ENCODE measurements around the gene MT1M.

GRCh38 chr16:56647641-56648431 is 15.4 kb downstream of the MT1M start:
- TF ChIP-seq, protein P1, sequence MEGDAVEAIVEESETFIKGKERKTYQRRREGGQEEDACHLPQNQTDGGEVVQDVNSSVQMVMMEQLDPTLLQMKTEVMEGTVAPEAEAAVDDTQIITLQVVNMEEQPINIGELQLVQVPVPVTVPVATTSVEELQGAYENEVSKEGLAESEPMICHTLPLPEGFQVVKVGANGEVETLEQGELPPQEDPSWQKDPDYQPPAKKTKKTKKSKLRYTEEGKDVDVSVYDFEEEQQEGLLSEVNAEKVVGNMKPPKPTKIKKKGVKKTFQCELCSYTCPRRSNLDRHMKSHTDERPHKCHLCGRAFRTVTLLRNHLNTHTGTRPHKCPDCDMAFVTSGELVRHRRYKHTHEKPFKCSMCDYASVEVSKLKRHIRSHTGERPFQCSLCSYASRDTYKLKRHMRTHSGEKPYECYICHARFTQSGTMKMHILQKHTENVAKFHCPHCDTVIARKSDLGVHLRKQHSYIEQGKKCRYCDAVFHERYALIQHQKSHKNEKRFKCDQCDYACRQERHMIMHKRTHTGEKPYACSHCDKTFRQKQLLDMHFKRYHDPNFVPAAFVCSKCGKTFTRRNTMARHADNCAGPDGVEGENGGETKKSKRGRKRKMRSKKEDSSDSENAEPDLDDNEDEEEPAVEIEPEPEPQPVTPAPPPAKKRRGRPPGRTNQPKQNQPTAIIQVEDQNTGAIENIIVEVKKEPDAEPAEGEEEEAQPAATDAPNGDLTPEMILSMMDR (conservative IDR thresholded peaks at IDR 0.05; ENCODE audit: low read depth in 2 of 2): peak in 1 of 2 experiments; percentile 57; a peak in 2 of 4 replicates
- TF ChIP-seq POLR2AphosphoS5 (IDR thresholded peaks at IDR 0.05; ENCODE audit: low read depth): no peak
- TF ChIP-seq EZH2phosphoT487 (IDR thresholded peaks at IDR 0.05; ENCODE audit: unreplicated experiment): no peak
- TF ChIP-seq CREB1 (CRISPR knock-in tag; IDR thresholded peaks at IDR 0.05; ENCODE audit: low read depth): no peak
- TF ChIP-seq JUNB (IDR thresholded peaks at IDR 0.05; ENCODE audit: unreplicated experiment): no peak
- no peak for TF ChIP-seq NANOG (IDR thresholded peaks at IDR 0.05; ENCODE audit: borderline replicate concordance)
- TF ChIP-seq EZH2 (IDR thresholded peaks at IDR 0.05; ENCODE audit: low read depth, unreplicated experiment): no peak
- no peak for TF ChIP-seq ZNF114 (CRISPR knock-in tag; IDR thresholded peaks at IDR 0.05)
- TF ChIP-seq, protein P2, sequence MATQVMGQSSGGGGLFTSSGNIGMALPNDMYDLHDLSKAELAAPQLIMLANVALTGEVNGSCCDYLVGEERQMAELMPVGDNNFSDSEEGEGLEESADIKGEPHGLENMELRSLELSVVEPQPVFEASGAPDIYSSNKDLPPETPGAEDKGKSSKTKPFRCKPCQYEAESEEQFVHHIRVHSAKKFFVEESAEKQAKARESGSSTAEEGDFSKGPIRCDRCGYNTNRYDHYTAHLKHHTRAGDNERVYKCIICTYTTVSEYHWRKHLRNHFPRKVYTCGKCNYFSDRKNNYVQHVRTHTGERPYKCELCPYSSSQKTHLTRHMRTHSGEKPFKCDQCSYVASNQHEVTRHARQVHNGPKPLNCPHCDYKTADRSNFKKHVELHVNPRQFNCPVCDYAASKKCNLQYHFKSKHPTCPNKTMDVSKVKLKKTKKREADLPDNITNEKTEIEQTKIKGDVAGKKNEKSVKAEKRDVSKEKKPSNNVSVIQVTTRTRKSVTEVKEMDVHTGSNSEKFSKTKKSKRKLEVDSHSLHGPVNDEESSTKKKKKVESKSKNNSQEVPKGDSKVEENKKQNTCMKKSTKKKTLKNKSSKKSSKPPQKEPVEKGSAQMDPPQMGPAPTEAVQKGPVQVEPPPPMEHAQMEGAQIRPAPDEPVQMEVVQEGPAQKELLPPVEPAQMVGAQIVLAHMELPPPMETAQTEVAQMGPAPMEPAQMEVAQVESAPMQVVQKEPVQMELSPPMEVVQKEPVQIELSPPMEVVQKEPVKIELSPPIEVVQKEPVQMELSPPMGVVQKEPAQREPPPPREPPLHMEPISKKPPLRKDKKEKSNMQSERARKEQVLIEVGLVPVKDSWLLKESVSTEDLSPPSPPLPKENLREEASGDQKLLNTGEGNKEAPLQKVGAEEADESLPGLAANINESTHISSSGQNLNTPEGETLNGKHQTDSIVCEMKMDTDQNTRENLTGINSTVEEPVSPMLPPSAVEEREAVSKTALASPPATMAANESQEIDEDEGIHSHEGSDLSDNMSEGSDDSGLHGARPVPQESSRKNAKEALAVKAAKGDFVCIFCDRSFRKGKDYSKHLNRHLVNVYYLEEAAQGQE (IDR thresholded peaks at IDR 0.05; ENCODE audit: unreplicated experiment): no peak
- TF ChIP-seq, protein P3, sequence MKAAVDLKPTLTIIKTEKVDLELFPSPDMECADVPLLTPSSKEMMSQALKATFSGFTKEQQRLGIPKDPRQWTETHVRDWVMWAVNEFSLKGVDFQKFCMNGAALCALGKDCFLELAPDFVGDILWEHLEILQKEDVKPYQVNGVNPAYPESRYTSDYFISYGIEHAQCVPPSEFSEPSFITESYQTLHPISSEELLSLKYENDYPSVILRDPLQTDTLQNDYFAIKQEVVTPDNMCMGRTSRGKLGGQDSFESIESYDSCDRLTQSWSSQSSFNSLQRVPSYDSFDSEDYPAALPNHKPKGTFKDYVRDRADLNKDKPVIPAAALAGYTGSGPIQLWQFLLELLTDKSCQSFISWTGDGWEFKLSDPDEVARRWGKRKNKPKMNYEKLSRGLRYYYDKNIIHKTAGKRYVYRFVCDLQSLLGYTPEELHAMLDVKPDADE (IDR thresholded peaks at IDR 0.05): no peak

Data from GM23338 (cell line).